ENCODE measurements around the gene ZNF407.

- TF ChIP-seq CTCF (IDR thresholded peaks at IDR 0.05) (no peak), POLR2A (IDR thresholded peaks at IDR 0.05) (no peak)
These were observed 427.9 kb downstream of the ZNF407 start for GRCh38 chr18:75025573-75025972.
